GM19468 (cell line): Measurements from ENCODE around the gene ZNF160.
"Not testable (repeated sequence)": the region's sequence is repeated elsewhere in the genome, so short reads cannot be mapped to it uniquely, and the experiment has no call there.

Source experiments
- ATAC-seq: cut with Tn5 transposase; IDR thresholded peaks from one replicate; pipeline ENCODE4 v1.9.1; 2021; ENCODE audit warnings: mild to moderate bottlenecking, moderate library complexity, moderate number of reproducible peaks; ENCODE audit not compliant: unreplicated experiment; ENCODE audit errors: extremely low read depth

The ZNF160 gene

GRCh38 chr19:53034054-53034453 lies 69.2 kb downstream of the ZNF160 start:
- no peak for ATAC-seq

DNA sequence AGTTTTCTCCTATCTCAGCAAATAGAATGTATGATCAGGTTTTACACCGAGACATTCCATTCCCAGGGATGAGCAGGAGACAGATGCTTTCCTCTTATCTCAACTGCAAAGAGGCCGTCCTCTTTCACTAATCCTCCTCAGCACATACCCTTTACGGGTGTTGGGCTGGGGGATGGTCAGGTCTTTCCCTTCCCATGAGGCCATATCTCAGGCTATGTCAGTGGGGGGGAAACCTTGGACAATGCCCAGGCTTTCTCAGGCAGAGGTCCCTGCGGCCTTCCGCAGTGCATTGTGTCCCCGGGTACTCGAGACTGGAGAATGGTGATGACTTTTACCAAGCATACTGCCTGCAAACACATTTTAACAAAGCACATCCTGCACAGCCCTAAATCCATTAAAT lies 74.9 kb downstream of the ZNF160 start:
- ATAC-seq = not testable (repeated sequence)

- no peak for ATAC-seq
Observed at GRCh38 chr19:53019684-53020083, 83.5 kb downstream of the ZNF160 start.
